Lung (tissue), 12 donors: Measurements from ENCODE around the gene TTC3. TPM values are rescaled to one million over a fixed set of nuclear protein-coding genes. Genes with fewer than 3 reads are reported as not detected.

Experiments used
- ATAC-seq: fragments of 200-7000 bp; cut with Tn5 transposase; one replicate; pipeline ENCODE4 v1.9.1; 2020; ENCODE audit warnings: moderate number of reproducible peaks; ENCODE audit not compliant: insufficient read depth, low FRiP score
- DNase-seq, 3 donors: peaks; one replicate each; pipeline ENCODE4 v3.0.0-alpha.2; 2013 to 2017
- H3K27ac ChIP-seq, 2 donors: one replicate each; pipeline ENCODE4 v1.5.1; 2013; ENCODE audit warnings: mild to moderate bottlenecking in 2 of 2, moderate library complexity in 2 of 2, control low read depth in 1 of 2, inconsistent platforms in 1 of 2, low read depth in 1 of 2, low read length in 1 of 2
- H3K27me3 ChIP-seq, 3 donors: one replicate each; pipeline ENCODE4 v1.5.1; 2013; ENCODE audit warnings: low read length in 2 of 3; ENCODE audit not compliant: control insufficient read depth in 3 of 3, insufficient read depth in 3 of 3
- H3K36me3 ChIP-seq, 4 donors: one replicate each; pipeline ENCODE4 v1.5.1; 2013; ENCODE audit warnings: low read length in 4 of 4, mild to moderate bottlenecking in 1 of 4, moderate library complexity in 1 of 4; ENCODE audit not compliant: control insufficient read depth in 4 of 4, insufficient read depth in 4 of 4
- H3K4me1 ChIP-seq, 5 donors: one replicate each; pipeline ENCODE4 v1.5.1; 2013; ENCODE audit warnings: low read length in 5 of 5, mild to moderate bottlenecking in 2 of 5, moderate library complexity in 1 of 5; ENCODE audit not compliant: control insufficient read depth in 5 of 5, insufficient read depth in 5 of 5
- H3K4me3 ChIP-seq: one replicate; pipeline ENCODE4 v1.5.1; 2013; ENCODE audit warnings: mild to moderate bottlenecking, control low read depth, moderate library complexity
- H3K9ac ChIP-seq, 2 donors: one replicate each; pipeline ENCODE4 v1.5.1; 2013; ENCODE audit warnings: low read length in 2 of 2, control low read depth in 1 of 2; ENCODE audit not compliant: insufficient read depth in 1 of 2
- H3K9me3 ChIP-seq, 4 donors: one replicate each; pipeline ENCODE4 v1.5.1; 2013; ENCODE audit warnings: low read length in 3 of 4, mild to moderate bottlenecking in 1 of 4, moderate library complexity in 1 of 4; ENCODE audit not compliant: control insufficient read depth in 4 of 4, insufficient read depth in 3 of 4
- WGBS, 2 donors: extraction: QIAGEN DNeasy Blood & Tissue Kit; methylation state at CpG; one replicate each; pipeline ENCODE4 v1.1.7; 2013; 5-methylcytosine and 5-hydroxymethylcytosine counted together
- polyA plus RNA-seq, 2 donors: library from polyadenylated mRNA; stranded (reverse); fragments of 200-250 nt; gene quantifications; one replicate each; pipeline ENCODE4 v1.2.1, GENCODE V29; 2013
- total RNA-seq, 2 donors: library from RNA; depleted of rRNA in 1 of 2; stranded (reverse); fragments of >200 nt in 1 of 2; gene quantifications; one replicate each; pipeline ENCODE4 v1.2.1, GENCODE V29; 2014 to 2021
- TF ChIP-seq, protein P1 (sequence below): IDR thresholded peaks from 2 replicates; pipeline ENCODE4 v1.5.1; 2012; ENCODE audit warnings: mild to moderate bottlenecking; ENCODE audit errors: control extremely low read depth, extremely low read depth
- donor health status: control.
- donor health status: control.
- donor health status: Bipolar disorder and iron deficiency.
- donor health status: healthy.
- donor health status: DM: yes; HTN: yes; CAD: no.

TTC3 gene
- total and polyA plus RNA-seq, 4 donors: 19.0 to 310 (median 50.9) TPM

DNA sequence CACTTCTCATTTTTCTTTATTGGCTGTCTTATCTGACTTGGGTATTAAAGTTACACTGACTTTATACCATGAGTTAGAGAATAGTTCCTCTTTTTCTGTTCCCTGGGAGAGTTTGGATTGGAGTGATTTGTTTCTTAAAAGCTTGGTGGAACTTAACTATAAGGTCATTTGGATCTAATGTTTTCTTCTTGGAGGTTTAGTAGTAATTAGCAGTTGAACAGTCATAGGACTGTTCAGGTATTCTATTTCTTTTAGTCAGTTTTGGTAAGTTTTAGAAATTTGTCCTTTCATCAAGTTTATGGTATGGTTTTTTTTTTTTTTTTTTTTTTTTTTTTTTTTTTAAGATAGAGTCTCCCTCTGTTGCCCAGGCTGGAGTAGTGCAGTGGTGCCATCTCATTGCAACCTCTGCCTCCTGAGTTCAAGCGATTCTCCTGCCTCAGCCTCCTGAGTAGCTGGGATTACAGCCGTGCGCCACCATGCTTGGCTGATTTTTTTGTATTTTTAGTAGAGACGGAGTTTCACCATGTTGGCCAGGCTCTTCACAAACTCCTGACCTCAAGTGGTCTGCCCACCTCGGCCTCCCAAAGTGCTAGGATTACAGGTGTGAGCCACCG, 6.3 kb downstream of the TTC3 start:
- Histone ChIP-seq H3K9me3 (peaks cover 0 to 1% (median 0%) of the 10 kb centered on the region in 4 donors), H3K36me3 (no peaks in the 10 kb centered on the region), H3K4me1 (peaks cover 0 to 8% (median 0%) of the 10 kb centered on the region in 5 donors), H3K27me3 (no peaks in the 10 kb centered on the region), H3K27ac (no peak overlapping the region), H3K9ac (no peak overlapping the region), H3K4me3 (no peak overlapping the region)
- TF ChIP-seq, protein P1, sequence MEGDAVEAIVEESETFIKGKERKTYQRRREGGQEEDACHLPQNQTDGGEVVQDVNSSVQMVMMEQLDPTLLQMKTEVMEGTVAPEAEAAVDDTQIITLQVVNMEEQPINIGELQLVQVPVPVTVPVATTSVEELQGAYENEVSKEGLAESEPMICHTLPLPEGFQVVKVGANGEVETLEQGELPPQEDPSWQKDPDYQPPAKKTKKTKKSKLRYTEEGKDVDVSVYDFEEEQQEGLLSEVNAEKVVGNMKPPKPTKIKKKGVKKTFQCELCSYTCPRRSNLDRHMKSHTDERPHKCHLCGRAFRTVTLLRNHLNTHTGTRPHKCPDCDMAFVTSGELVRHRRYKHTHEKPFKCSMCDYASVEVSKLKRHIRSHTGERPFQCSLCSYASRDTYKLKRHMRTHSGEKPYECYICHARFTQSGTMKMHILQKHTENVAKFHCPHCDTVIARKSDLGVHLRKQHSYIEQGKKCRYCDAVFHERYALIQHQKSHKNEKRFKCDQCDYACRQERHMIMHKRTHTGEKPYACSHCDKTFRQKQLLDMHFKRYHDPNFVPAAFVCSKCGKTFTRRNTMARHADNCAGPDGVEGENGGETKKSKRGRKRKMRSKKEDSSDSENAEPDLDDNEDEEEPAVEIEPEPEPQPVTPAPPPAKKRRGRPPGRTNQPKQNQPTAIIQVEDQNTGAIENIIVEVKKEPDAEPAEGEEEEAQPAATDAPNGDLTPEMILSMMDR: no peak
- 64 to 82% methylated on average over 6 of the region's 6 CpGs for WGBS, 2 donors
- no peak for DNase-seq
- no peak for ATAC-seq

DNA sequence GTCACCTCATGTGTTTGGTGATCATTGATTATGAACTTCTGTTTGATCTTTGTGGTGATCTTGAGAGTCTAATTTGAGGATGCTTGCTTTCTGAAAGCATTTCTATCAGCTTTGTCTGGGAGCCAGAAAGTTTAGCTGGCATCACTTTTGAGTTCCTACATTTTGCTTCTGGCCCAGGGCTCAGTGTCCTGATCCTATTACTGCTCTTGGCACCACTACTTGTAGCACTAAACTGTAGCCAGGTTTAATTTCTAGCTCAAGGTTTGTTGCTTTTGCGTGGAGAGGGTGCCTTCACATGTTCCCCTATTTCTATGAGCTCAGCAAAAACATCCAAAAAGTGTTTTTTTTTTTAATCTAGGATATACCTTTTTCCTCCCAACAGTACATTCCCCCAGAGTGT, 9.3 kb downstream of the TTC3 start:
- H3K9me3 ChIP-seq: peaks cover 0 to under 1% (median 0%) of the 10 kb centered on the region in 4 donors
- no peaks in the 10 kb centered on the region for H3K27me3 ChIP-seq
- 90 to 92% methylated on average over 1 of the region's 1 CpG for WGBS, 2 donors
- TF ChIP-seq, protein P1: no peak
- H3K4me1 ChIP-seq: peaks cover 0 to 16% (median 0%) of the 10 kb centered on the region in 5 donors
- no peak overlapping the region for H3K27ac ChIP-seq
- no peaks in the 10 kb centered on the region for H3K36me3 ChIP-seq
- no peak overlapping the region for H3K4me3 ChIP-seq
- no peak overlapping the region for H3K9ac ChIP-seq
- ATAC-seq (no peak), DNase-seq (no peak)

DNA sequence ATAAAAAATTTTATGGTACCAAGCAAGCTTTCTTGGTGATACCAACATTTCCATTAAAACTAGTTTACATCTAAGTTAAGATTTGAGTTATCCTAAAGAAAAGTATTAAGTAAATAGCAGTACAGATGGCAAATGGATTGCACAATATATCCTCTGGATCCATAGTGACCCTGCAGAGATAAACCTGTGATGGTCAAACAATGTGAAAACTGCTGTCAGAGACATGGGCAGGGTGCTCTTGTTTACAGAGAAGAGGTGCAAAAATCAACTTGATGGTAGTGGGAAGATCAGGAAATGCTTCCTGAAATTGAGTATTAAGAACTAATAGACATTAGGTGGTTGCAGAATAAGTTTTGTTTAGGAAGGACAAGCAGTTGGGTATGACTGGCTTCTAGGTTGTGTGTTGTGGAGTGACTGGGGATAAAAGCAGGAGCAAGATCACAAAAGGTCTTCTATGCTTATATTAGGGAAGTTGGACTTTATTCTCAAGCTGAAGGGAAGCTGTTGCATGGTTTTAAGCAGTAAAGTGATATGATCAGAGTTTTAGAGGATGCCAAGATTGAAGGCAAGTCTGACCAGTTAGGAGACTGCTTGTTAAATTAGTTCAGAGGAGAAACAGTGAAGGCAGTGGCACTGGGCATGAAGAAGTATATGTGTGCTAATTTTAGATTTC, 9.9 kb downstream of the TTC3 start:
- Histone ChIP-seq H3K9ac (no peak overlapping the region), H3K4me3 (no peak overlapping the region)
- ATAC-seq: no peak

More for the DNA sequence above, 9.9 kb downstream of the TTC3 start:
- H3K36me3 ChIP-seq: no peaks in the 10 kb centered on the region
- peaks cover 0 to 18% (median 0%) of the 10 kb centered on the region in 5 donors for H3K4me1 ChIP-seq
- H3K27me3 ChIP-seq: no peaks in the 10 kb centered on the region
- TF ChIP-seq, protein P1: no peak
- H3K9me3 ChIP-seq: no peaks in the 10 kb centered on the region
- H3K27ac ChIP-seq: no peak overlapping the region
- DNase-seq: no peak
